ENCODE results near the gene TSPAN13.

GRCh38 chr7:16774294-16774693 is 20.7 kb downstream of the TSPAN13 start:
- TF ChIP-seq CTCF (IDR thresholded peaks at IDR 0.05): no peak
- no peak for TF ChIP-seq EP300 (IDR thresholded peaks at IDR 0.05)
- no peak for TF ChIP-seq POLR2A (IDR thresholded peaks at IDR 0.05; ENCODE audit: low read depth)
